ENCODE data around the gene RALGDS. TPM values are rescaled to one million over a fixed set of nuclear protein-coding genes. Genes with fewer than 3 reads are reported as not detected.
A peak's percentile ranks its signal among the peaks of the same experiment; 100 is the strongest.

RALGDS gene
- total and polyA plus RNA-seq, 5 donors, result 18.5 to 36.3 (median 33.5) TPM

GRCh38 chr9:133109931-133110650, 10.9 kb downstream of the RALGDS start:
- Histone ChIP-seq H3K4me3 (ENCODE audit: low read length) (no peak overlapping the region), H3K27ac (ENCODE audit: low read length) (no peak overlapping the region), H3K9me3 (ENCODE audit: control insufficient read depth, low read length) (no peaks in the 10 kb centered on the region), H3K27me3 (ENCODE audit: control insufficient read depth, insufficient read depth) (no peaks in the 10 kb centered on the region), H3K4me1 (ENCODE audit: control insufficient read depth, insufficient read depth, low read length) (peaks cover 23% of the 10 kb centered on the region)
- 92% methylated on average over 18 of the region's 18 CpGs for WGBS
- DNase-seq (peak in 2 of 3 donors; percentile 16 to 31), ATAC-seq (no peak)
- intact Hi-C loops (cut with DNase I), result no loop called here

GRCh38 chr9:133108794-133109641, 12.0 kb downstream of the RALGDS start:
- H3K27me3 ChIP-seq (ENCODE audit: control insufficient read depth, insufficient read depth), result no peaks in the 10 kb centered on the region
- H3K27ac ChIP-seq (ENCODE audit: low read length), result no peak overlapping the region
- 92% methylated on average over 19 of the region's 19 CpGs for WGBS
- H3K4me1 ChIP-seq (ENCODE audit: control insufficient read depth, insufficient read depth, low read length), result peaks cover 13% of the 10 kb centered on the region
- ATAC-seq (no peak), DNase-seq (peak in 2 of 3 donors; percentile 40 to 49)
- no peak overlapping the region for H3K4me3 ChIP-seq (ENCODE audit: low read length)
- no peaks in the 10 kb centered on the region for H3K9me3 ChIP-seq (ENCODE audit: control insufficient read depth, low read length)
- intact Hi-C loops (cut with DNase I), result no loop called here

- Histone ChIP-seq H3K27ac (ENCODE audit: low read length) (no peak overlapping the region), H3K27me3 (ENCODE audit: control insufficient read depth, insufficient read depth) (no peaks in the 10 kb centered on the region), H3K9me3 (ENCODE audit: control insufficient read depth, low read length) (no peaks in the 10 kb centered on the region), H3K4me1 (ENCODE audit: control insufficient read depth, insufficient read depth, low read length) (peaks cover 6% of the 10 kb centered on the region), H3K4me3 (ENCODE audit: low read length) (no peak overlapping the region)
- WGBS, result 92% methylated on average over 18 of the region's 18 CpGs
- DNase-seq (peak in 2 of 3 donors; percentile 41 to 44), ATAC-seq (no peak)
- intact Hi-C loops (cut with DNase I), result no loop called here
Measured at GRCh38 chr9:133107961-133108793, 12.9 kb downstream of the RALGDS start.

- 89% methylated on average over 13 of the region's 13 CpGs for WGBS
- H3K4me1 ChIP-seq (ENCODE audit: control insufficient read depth, insufficient read depth, low read length), result no peaks in the 10 kb centered on the region
- DNase-seq, result peak in 1 of 3 donors; percentile 35
- no peak for ATAC-seq
- intact Hi-C loops (cut with DNase I), result no loop called here
- H3K27me3 ChIP-seq (ENCODE audit: control insufficient read depth, insufficient read depth), result no peaks in the 10 kb centered on the region
- H3K4me3 ChIP-seq (ENCODE audit: low read length), result no peak overlapping the region
- H3K27ac ChIP-seq (ENCODE audit: low read length), result no peak overlapping the region
- H3K9me3 ChIP-seq (ENCODE audit: control insufficient read depth, low read length), result no peaks in the 10 kb centered on the region
Measured at GRCh38 chr9:133107245-133107722, 13.8 kb downstream of the RALGDS start.

GRCh38 chr9:133106511-133107244, 14.4 kb downstream of the RALGDS start:
- H3K4me3 ChIP-seq (ENCODE audit: low read length), result no peak overlapping the region
- H3K27ac ChIP-seq (ENCODE audit: low read length), result no peak overlapping the region
- H3K27me3 ChIP-seq (ENCODE audit: control insufficient read depth, insufficient read depth), result no peaks in the 10 kb centered on the region
- intact Hi-C loops (cut with DNase I), result no loop called here
- 94% methylated on average over 17 of the region's 17 CpGs for WGBS
- H3K4me1 ChIP-seq (ENCODE audit: control insufficient read depth, insufficient read depth, low read length), result no peaks in the 10 kb centered on the region
- ATAC-seq (no peak), DNase-seq (peak in 1 of 3 donors; percentile 21)
- H3K9me3 ChIP-seq (ENCODE audit: control insufficient read depth, low read length), result no peaks in the 10 kb centered on the region

- ATAC-seq (no peak), DNase-seq (no peak)
- H3K9me3 ChIP-seq (ENCODE audit: control insufficient read depth, low read length), result no peaks in the 10 kb centered on the region
- 86% methylated on average over 7 of the region's 7 CpGs for WGBS
- no peaks in the 10 kb centered on the region for H3K4me1 ChIP-seq (ENCODE audit: control insufficient read depth, insufficient read depth, low read length)
- intact Hi-C loops (cut with DNase I), result no loop called here
- no peaks in the 10 kb centered on the region for H3K27me3 ChIP-seq (ENCODE audit: control insufficient read depth, insufficient read depth)
- H3K27ac ChIP-seq (ENCODE audit: low read length), result no peak overlapping the region
- H3K4me3 ChIP-seq (ENCODE audit: low read length), result no peak overlapping the region
Measured at GRCh38 chr9:133105461-133105770, 15.6 kb downstream of the RALGDS start.

- peak in 1 of 3 donors; percentile 44 for DNase-seq
- intact Hi-C loops (cut with DNase I), result no loop called here
- 88% methylated on average over 15 of the region's 15 CpGs for WGBS
Measured at GRCh38 chr9:133104718-133105460, 16.2 kb downstream of the RALGDS start.

GRCh38 chr9:133103987-133104505, 17.0 kb downstream of the RALGDS start:
- 85% methylated on average over 12 of the region's 12 CpGs for WGBS
- no peak for ATAC-seq
- intact Hi-C loops (cut with DNase I), result loop anchor here (1.0 to 2.0 kb wide), 2 partner anchors 40 to 43 kb away; no protein-coding TSS in a partner anchor

More at GRCh38 chr9:133104718-133105460, 16.2 kb downstream of the RALGDS start:
- no peaks in the 10 kb centered on the region for H3K9me3 ChIP-seq (ENCODE audit: control insufficient read depth, low read length)
- no peak for ATAC-seq
- no peaks in the 10 kb centered on the region for H3K27me3 ChIP-seq (ENCODE audit: control insufficient read depth, insufficient read depth)
- no peaks in the 10 kb centered on the region for H3K4me1 ChIP-seq (ENCODE audit: control insufficient read depth, insufficient read depth, low read length)
- H3K4me3 ChIP-seq (ENCODE audit: low read length), result no peak overlapping the region
- H3K27ac ChIP-seq (ENCODE audit: low read length), result no peak overlapping the region

GRCh38 chr9:133103183-133103986, 17.7 kb downstream of the RALGDS start:
- DNase-seq, result peak; percentile 66 to 89 (median 87)
- no peaks in the 10 kb centered on the region for H3K9me3 ChIP-seq (ENCODE audit: control insufficient read depth, low read length)
- WGBS, result 48% methylated on average over 14 of the region's 14 CpGs
- no peaks in the 10 kb centered on the region for H3K27me3 ChIP-seq (ENCODE audit: control insufficient read depth, insufficient read depth)
- intact Hi-C loops (cut with DNase I), result loop anchor here (1.0 to 2.0 kb wide), 2 partner anchors 41 to 43 kb away; no protein-coding TSS in a partner anchor
- H3K27ac ChIP-seq (ENCODE audit: low read length), result no peak overlapping the region
- H3K4me3 ChIP-seq (ENCODE audit: low read length), result no peak overlapping the region
- peak; percentile 53 to 72 for ATAC-seq
- H3K4me1 ChIP-seq (ENCODE audit: control insufficient read depth, insufficient read depth, low read length), result no peaks in the 10 kb centered on the region

More at GRCh38 chr9:133103987-133104505, 17.0 kb downstream of the RALGDS start:
- Histone ChIP-seq H3K4me1 (ENCODE audit: control insufficient read depth, insufficient read depth, low read length) (no peaks in the 10 kb centered on the region), H3K9me3 (ENCODE audit: control insufficient read depth, low read length) (no peaks in the 10 kb centered on the region), H3K27ac (ENCODE audit: low read length) (no peak overlapping the region), H3K27me3 (ENCODE audit: control insufficient read depth, insufficient read depth) (no peaks in the 10 kb centered on the region), H3K4me3 (ENCODE audit: low read length) (no peak overlapping the region)
- peak in 1 of 3 donors; percentile 45 for DNase-seq
